Measurements from ENCODE around the gene PLD3.
"Not testable (repeated sequence)": the region's sequence is repeated elsewhere in the genome, so short reads cannot be mapped to it uniquely, and the experiment has no call there.

PLD3 gene

GRCh38 chr19:40333083-40333482 lies 15.4 kb upstream of the PLD3 start:
- not testable (repeated sequence) for DNase-seq

DNA sequence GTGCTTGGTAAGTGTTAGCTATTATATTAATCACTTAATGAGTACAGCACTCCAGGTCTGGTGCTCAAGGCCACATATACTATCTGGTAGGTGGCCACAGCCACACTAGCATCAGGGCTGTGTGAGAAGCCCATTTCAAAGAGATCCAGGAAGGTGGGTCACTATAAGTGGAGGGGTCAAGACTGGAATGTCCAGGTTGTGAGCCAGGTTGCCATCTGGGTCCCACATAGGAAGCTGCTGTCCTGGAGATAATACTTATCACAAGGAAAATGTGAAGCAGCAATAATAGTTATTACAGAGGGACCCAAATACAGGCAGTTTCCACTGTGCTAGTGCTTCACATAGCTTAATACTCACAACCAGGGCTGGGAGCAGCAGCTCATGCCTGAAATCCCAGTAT lies 13.4 kb upstream of the PLD3 start:
- DNase-seq = no peak

DNA sequence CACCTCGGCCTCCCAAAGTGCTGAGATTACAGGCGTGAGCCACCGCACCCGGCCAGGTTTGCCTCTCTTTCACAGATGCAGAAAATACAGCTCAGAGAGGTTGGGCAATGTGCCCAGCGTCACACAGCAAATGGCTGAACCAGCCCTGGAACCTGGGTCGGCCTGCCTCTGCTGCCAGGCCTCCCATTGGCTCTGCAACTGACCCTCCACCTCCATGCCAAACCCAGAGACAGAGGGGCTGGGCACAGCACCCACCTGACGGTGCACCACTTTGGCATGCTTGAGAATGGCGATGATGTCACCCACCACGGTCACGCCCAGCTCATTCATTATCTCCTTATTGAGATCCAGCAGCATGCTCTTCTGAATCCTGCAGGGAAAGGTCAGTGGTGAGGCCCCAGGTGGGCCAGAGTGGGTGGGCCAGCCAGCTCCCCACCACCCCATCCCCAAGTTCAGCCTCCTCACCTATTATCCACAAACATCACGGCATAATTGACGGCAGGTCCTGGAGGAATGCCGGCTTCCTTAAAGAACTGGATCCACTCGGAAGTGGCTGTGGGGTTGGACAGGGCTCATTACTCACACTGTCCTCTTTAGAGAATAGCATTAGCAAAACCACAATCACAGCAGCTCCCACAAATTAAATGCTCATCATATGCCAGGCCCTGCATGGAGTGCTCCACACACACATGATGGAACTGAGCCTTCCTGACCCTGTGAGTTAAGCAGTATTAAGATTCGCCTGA lies 12.5 kb upstream of the PLD3 start:
- DNase-seq = no peak

DNA sequence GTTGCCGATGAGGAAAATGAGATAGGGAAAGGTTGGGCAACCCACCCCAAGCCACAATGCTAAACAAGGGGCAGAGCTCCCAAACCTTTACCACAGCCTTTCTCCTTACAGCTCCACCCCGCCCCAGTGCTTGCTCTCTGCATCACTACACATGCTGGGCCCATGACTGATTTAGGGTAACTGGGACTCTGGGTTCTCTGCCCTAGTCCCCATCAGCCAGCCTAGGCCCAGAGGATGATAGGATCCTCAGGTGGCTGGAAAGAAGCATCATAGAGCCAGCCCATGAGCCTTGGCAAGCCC lies 11.9 kb upstream of the PLD3 start:
- no peak for DNase-seq

- no peak for DNase-seq
Measured at GRCh38 chr19:40337107-40337506, 11.4 kb upstream of the PLD3 start.

DNA sequence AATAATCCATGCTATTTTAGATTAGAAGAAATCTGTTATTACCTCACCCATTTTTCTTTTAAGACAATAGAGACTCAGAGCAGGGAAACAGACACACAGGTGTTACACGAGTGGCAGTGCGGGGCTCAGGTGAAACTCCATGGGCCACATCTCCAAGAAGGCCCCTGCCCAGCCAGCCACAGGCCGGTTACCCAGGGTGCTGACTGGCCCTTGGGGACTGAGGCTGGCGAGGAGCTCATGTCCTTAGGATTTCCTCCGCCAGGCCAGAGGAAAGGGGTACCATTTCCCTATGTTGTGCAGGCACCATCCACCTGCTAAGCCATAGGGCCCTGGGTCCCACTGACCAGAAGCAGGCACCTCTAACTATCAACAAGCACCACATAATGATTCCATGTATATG lies 10.9 kb upstream of the PLD3 start:
- DNase-seq = no peak

DNA sequence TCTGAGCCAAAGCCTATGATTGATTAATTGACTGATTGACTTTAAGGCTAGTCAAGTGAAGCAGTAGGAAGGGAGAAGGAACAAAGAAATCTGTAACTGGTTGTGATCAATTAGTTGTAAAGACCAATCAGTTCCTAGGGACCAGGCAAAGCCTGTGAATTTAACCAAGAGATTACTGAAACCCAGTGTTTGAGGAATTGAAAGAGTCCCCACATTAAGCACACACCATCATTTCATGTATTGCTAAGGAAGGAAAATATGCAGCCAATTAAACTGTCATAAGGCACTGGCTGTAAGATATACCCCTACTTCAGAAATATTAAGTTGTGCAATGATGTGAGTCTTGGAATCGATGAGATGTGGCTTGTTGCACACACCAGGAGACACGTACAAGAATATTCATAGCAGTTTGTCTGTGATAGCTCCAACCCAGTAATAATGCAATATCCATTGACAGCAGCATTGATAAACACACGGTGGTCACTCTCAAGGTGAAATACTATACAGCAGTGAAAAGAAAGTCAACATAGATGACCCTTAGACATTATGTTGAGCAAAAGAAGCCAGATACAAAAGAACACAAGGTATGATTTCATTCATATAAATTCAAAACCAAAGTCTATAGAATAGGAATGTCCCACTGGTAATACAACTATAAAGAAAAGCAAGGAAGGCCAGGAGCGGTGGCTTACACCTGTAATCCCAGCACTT lies 9.3 kb upstream of the PLD3 start:
- no peak for DNase-seq

- DNase-seq = no peak
Measured at GRCh38 chr19:40341601-40342482, 6.7 kb upstream of the PLD3 start.

DNA sequence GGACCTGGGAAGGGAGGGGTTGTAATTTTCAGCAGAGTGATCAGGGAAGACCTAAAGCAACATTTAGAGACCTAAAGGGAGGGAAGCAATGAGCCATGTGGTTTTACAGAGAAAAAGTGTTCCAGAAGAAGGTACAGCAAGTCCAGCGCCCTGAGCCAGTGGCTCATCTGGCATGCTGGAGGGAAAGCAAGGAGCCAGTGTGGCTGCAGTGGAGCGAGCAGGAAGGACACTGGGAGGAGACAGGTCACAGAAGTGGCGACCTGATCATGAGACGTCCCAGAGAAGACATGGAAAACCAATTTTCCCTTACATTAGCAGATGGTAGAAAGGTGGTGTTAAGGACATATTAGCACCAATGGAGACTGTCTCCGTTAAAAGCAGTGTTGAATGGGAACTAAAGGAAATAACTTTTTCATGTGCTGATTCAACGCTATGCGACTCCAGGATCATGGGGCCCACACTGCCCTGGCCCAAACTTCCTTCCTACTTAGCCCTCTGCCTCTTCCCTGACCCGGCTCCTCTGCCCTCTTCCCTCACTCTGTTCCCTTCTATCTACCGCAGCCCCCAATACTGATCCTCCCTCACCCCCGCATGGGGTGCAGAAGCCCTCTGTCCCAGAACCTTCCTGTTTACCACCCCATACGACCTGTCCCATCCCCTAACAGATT lies 5.7 kb upstream of the PLD3 start:
- DNase-seq = no peak

GRCh38 chr19:40344422-40344821 lies 4.1 kb upstream of the PLD3 start:
- no peak for DNase-seq

GRCh38 chr19:40348961-40349507 lies 539 bp downstream of the PLD3 start:
- DNase-seq = peak; percentile 53

- no peak for DNase-seq
Measured at GRCh38 chr19:40355975-40356680, 7.6 kb downstream of the PLD3 start.

DNA sequence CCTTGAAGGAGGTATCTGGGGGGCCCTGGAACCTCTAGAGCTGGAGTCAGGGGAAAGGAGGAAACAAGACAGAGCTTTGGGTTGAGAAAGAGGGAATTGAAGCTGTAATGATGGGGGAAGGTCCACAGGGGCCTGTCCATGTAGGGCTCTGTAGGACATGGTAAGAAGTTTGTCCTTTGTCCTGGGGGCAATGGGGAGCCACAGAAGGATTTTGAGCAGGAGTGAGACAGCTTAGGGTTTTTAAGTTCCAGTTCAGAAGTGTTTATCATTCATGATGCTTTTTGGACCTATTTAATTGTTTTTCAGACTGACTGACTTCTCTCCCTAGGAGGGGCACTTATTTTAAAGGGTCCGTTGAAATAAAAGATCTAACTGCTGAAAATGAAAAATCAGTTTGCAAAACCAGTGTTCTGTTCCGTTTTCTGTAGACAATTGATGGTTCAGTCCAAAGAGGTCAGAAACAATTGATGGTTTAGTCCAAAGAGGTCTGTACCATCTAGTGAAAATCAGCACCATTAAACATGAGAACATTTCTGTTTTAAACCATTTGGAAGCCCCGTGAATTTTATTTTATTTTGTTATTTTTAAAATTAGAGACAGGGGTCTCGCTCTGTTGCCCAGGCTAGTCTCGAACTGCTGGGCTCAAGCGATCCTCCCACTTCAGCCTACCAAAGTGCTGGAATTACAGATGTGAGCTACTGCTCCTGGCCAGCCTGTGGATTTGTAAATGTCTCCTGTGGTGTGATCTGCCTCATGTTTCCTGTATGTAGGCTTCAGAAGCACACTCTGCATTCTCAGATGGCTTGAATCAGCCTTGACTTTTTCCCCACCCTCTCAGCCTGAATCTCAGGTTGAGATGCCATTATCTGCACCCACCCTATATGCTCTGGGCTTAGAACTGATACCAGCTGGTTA lies 8.4 kb downstream of the PLD3 start:
- no peak for DNase-seq

- no peak for DNase-seq
Measured at GRCh38 chr19:40357640-40358039, 9.1 kb downstream of the PLD3 start.

GRCh38 chr19:40358773-40359172 lies 10.3 kb downstream of the PLD3 start:
- no peak for DNase-seq

DNA sequence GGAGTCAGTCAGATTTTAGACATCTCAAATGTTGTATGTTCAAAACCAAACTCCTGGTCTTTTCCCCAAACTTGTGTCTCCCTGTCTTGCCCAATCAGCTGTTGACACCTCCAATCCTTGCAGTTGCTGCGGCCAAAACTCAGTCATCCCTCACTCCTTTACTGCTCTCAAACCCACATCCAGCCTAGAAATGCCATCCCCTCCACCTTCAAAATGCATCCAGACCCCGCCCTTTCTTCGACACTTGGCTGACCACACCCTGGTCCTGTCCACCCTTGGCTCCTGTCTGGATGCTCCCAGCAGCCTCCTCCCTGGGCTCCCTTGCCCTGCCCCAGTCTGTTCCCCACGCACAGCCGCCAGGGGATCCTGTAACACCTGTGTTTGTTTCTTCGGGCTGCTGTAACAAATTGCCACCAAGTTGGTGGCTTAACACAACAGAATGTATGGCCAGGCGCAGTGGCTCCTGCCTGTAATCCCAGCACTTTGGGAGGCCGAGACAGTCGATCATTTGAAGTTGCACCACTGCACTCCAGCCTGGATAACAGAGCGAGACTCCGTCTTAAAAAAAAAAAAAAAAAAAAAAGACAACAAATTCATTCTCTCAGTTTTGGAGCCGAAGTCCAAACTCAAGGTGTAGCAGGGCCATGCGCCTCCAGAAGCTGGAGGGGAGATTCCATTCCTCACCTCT lies 11.7 kb downstream of the PLD3 start:
- DNase-seq = no peak

GRCh38 chr19:40360708-40361241 lies 12.3 kb downstream of the PLD3 start:
- no peak for DNase-seq

GRCh38 chr19:40362160-40362559 lies 13.7 kb downstream of the PLD3 start:
- no peak for DNase-seq

DNA sequence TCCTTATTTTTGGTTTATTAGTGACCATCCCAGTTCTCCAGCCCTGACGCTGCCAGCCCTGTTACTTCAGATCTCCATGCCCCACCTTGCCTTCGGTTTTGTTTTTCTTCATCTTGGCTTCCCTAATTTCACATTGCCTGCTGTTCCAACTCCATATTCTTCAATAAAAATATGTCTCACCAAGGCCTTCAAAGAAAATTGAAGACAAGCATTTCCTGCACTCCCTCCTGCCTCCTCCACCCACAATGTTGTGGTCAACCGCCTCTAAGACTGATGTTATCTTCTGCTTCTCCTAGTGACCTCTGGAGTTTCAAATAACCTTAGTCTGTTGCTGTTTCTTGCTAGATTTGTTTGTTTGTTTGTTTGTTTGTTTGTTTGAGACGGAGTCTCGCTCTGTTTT lies 14.6 kb downstream of the PLD3 start:
- DNase-seq = no peak

DNA sequence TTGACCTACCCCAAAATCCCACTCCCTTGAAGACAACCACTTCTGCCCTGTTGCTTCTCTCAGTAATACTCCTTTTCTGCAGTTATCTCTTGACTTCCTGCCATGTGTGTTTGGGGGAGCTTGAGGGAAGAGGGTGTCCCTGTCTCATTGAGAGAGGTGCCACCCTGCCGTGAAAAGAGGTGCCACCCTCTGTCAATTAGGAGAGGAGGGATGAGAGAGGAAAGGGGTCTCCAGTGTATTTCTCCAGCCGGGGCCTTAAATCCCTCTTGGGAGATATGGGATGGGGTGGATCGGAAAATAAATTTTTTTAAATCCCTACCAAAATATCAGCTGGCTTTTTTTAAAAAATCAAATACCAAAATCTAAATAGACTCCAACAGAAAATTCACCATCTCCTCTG lies 16.5 kb downstream of the PLD3 start:
- no peak for DNase-seq
